ENCODE data around the gene NINJ1. TPM values are rescaled to one million over a fixed set of nuclear protein-coding genes. Genes with fewer than 3 reads are reported as not detected.

Gene NINJ1
- total and polyA plus RNA-seq, 2 donors (not counting 1 experiment from before 2014, with no cell fraction given), result 7.2 to 59.9 TPM

GRCh38 chr9:93177676-93178075, 43.6 kb upstream of the NINJ1 start:
- no peak overlapping the region for H3K27ac ChIP-seq (ENCODE audit: insufficient read depth, low read length)
- no peaks in the 10 kb centered on the region for H4K20me1 ChIP-seq (ENCODE audit: control insufficient read depth, extremely low read depth, insufficient read depth, low read length)
- no peak for DNase-seq (ENCODE audit: low read depth in 2 of 2)
- H3K9ac ChIP-seq (ENCODE audit: insufficient read depth, low read length), result no peak overlapping the region
- no peak overlapping the region for H3K4me3 ChIP-seq (replicated peaks in 1 of 4; ENCODE audit: control extremely low read depth in 1 of 4, insufficient read depth in 1 of 4, low read depth in 3 of 4, low read length in 4 of 4)
- TF ChIP-seq EZH2 (IDR thresholded peaks at IDR 0.05; ENCODE audit: low read length, missing control alignments) (no peak), CTCF (conservative IDR thresholded peaks at IDR 0.05 in 1 of 2, IDR thresholded peaks at IDR 0.05 in 1 of 2; ENCODE audit: low read depth in 1 of 2, low read length in 2 of 2) (no peak)
- H3K27me3 ChIP-seq (ENCODE audit: control insufficient read depth, insufficient read depth, low read length), result peaks cover 3% of the 10 kb centered on the region
- no peaks in the 10 kb centered on the region for H3K9me3 ChIP-seq (ENCODE audit: control insufficient read depth, insufficient read depth, low read depth, low read length)
- H2AFZ ChIP-seq (ENCODE audit: low read length), result no peak overlapping the region
- no peaks in the 10 kb centered on the region for H3K36me3 ChIP-seq (ENCODE audit: control insufficient read depth, insufficient read depth, low read length)
- no peak overlapping the region for H3K4me2 ChIP-seq (ENCODE audit: extremely low read depth, insufficient read depth, low read length)
- H3K79me2 ChIP-seq (ENCODE audit: control insufficient read depth, insufficient read depth, low read length), result no peaks in the 10 kb centered on the region
- H3K4me1 ChIP-seq (ENCODE audit: control insufficient read depth, extremely low read depth, insufficient read depth, low read length), result no peaks in the 10 kb centered on the region

- H3K27ac ChIP-seq (ENCODE audit: insufficient read depth, low read length), result no peak overlapping the region
- no peak overlapping the region for H2AFZ ChIP-seq (ENCODE audit: low read length)
- H3K36me3 ChIP-seq (ENCODE audit: control insufficient read depth, insufficient read depth, low read length), result no peaks in the 10 kb centered on the region
- H3K79me2 ChIP-seq (ENCODE audit: control insufficient read depth, insufficient read depth, low read length), result no peaks in the 10 kb centered on the region
- H3K4me1 ChIP-seq (ENCODE audit: control insufficient read depth, extremely low read depth, insufficient read depth, low read length), result no peaks in the 10 kb centered on the region
- no peak overlapping the region for H3K4me2 ChIP-seq (ENCODE audit: extremely low read depth, insufficient read depth, low read length)
- DNase-seq (ENCODE audit: low read depth in 2 of 2), result no peak
- no peaks in the 10 kb centered on the region for H4K20me1 ChIP-seq (ENCODE audit: control insufficient read depth, extremely low read depth, insufficient read depth, low read length)
- H3K9me3 ChIP-seq (ENCODE audit: control insufficient read depth, insufficient read depth, low read depth, low read length), result no peaks in the 10 kb centered on the region
- TF ChIP-seq CTCF (conservative IDR thresholded peaks at IDR 0.05 in 1 of 2, IDR thresholded peaks at IDR 0.05 in 1 of 2; ENCODE audit: low read depth in 1 of 2, low read length in 2 of 2) (no peak), EZH2 (IDR thresholded peaks at IDR 0.05; ENCODE audit: low read length, missing control alignments) (no peak)
- no peak overlapping the region for H3K9ac ChIP-seq (ENCODE audit: insufficient read depth, low read length)
- H3K4me3 ChIP-seq (replicated peaks in 1 of 4; ENCODE audit: control extremely low read depth in 1 of 4, insufficient read depth in 1 of 4, low read depth in 3 of 4, low read length in 4 of 4), result no peak overlapping the region
- H3K27me3 ChIP-seq (ENCODE audit: control insufficient read depth, insufficient read depth, low read length), result no peaks in the 10 kb centered on the region
Measured at GRCh38 chr9:93174976-93175375, 40.9 kb upstream of the NINJ1 start.

GRCh38 chr9:93173365-93174051, 39.5 kb upstream of the NINJ1 start:
- H3K4me3 ChIP-seq (replicated peaks in 1 of 4; ENCODE audit: control extremely low read depth in 1 of 4, insufficient read depth in 1 of 4, low read depth in 3 of 4, low read length in 4 of 4), result no peak overlapping the region
- DNase-seq (ENCODE audit: low read depth in 2 of 2), result no peak
- no peaks in the 10 kb centered on the region for H3K27me3 ChIP-seq (ENCODE audit: control insufficient read depth, insufficient read depth, low read length)
- no peaks in the 10 kb centered on the region for H4K20me1 ChIP-seq (ENCODE audit: control insufficient read depth, extremely low read depth, insufficient read depth, low read length)
- H3K79me2 ChIP-seq (ENCODE audit: control insufficient read depth, insufficient read depth, low read length), result no peaks in the 10 kb centered on the region
- no peak overlapping the region for H2AFZ ChIP-seq (ENCODE audit: low read length)
- H3K4me1 ChIP-seq (ENCODE audit: control insufficient read depth, extremely low read depth, insufficient read depth, low read length), result no peaks in the 10 kb centered on the region
- TF ChIP-seq EZH2 (IDR thresholded peaks at IDR 0.05; ENCODE audit: low read length, missing control alignments) (no peak), CTCF (conservative IDR thresholded peaks at IDR 0.05 in 1 of 2, IDR thresholded peaks at IDR 0.05 in 1 of 2; ENCODE audit: low read depth in 1 of 2, low read length in 2 of 2) (no peak)
- no peaks in the 10 kb centered on the region for H3K9me3 ChIP-seq (ENCODE audit: control insufficient read depth, insufficient read depth, low read depth, low read length)
- no peak overlapping the region for H3K27ac ChIP-seq (ENCODE audit: insufficient read depth, low read length)
- H3K4me2 ChIP-seq (ENCODE audit: extremely low read depth, insufficient read depth, low read length), result no peak overlapping the region
- H3K36me3 ChIP-seq (ENCODE audit: control insufficient read depth, insufficient read depth, low read length), result no peaks in the 10 kb centered on the region
- H3K9ac ChIP-seq (ENCODE audit: insufficient read depth, low read length), result no peak overlapping the region
